ENCODE data around the gene STAT5B.
"Not testable (repeated sequence)": the region's sequence is repeated elsewhere in the genome, so short reads cannot be mapped to it uniquely, and the experiment has no call there.

STAT5B gene

GRCh38 chr17:42306385-42306667, 30.1 kb upstream of the STAT5B start:
- no peak for TF ChIP-seq CTCF (conservative IDR thresholded peaks at IDR 0.05; ENCODE audit: low read depth, low read length)
- no peak overlapping the region for H3K4me3 ChIP-seq (ENCODE audit: low read depth, low read length)
- no peak for DNase-seq (ENCODE audit: low read depth)

GRCh38 chr17:42305543-42306384, 29.6 kb upstream of the STAT5B start:
- DNase-seq (ENCODE audit: low read depth): no peak
- no peak for TF ChIP-seq CTCF (conservative IDR thresholded peaks at IDR 0.05; ENCODE audit: low read depth, low read length)
- H3K4me3 ChIP-seq (ENCODE audit: low read depth, low read length): no peak overlapping the region

- not testable (repeated sequence) for DNase-seq (ENCODE audit: low read depth); H3K4me3 ChIP-seq (ENCODE audit: low read depth, low read length)
Measured at GRCh38 chr17:42305031-42305330, 28.8 kb upstream of the STAT5B start.

DNA sequence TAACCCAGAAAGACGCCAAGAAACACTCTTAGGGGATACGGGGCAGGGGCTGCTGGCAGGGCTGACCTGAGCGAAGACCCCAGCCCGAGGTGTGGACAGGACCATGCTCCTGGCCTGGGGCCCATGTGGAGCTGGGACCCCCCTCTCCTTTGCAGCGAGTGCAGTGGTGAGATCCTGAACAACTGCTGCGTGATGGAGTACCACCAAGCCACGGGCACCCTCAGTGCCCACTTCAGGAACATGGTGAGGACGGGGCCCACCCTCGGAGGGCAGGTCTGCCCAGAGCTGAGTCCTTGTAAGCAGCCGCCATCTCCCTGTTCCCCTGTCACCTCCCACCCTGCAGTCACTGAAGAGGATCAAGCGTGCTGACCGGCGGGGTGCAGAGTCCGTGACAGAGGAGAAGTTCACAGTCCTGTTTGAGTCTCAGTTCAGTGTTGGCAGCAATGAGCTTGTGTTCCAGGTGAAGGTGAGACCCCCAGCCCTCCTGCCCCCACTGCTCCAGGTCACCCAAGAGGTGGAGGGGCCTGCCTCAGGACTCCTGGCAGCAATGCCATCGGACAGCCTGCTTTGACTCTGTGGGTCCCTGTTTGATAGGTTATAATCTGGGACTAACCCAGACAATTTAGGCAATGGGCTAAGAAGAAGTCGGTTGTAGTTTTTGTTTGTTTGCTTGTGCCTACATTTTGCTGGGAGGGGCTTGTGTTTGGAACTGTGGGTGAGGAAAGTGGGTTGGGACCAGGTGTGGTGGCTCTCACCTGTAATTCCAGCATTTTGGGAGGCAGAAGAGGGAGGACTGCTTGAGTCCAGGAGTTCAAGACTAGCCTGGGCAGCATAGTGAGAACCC, 28.2 kb upstream of the STAT5B start:
- no peak for DNase-seq (ENCODE audit: low read depth)
- no peak for TF ChIP-seq CTCF (conservative IDR thresholded peaks at IDR 0.05; ENCODE audit: low read depth, low read length)

GRCh38 chr17:42303694-42304093, 27.5 kb upstream of the STAT5B start:
- DNase-seq (ENCODE audit: low read depth): no peak
- TF ChIP-seq CTCF (conservative IDR thresholded peaks at IDR 0.05; ENCODE audit: low read depth, low read length): no peak
- no peak overlapping the region for H3K4me3 ChIP-seq (ENCODE audit: low read depth, low read length)

More for the DNA sequence above, 28.2 kb upstream of the STAT5B start:
- H3K4me3 ChIP-seq (ENCODE audit: low read depth, low read length): no peak overlapping the region

- H3K4me3 ChIP-seq (ENCODE audit: low read depth, low read length): no peak overlapping the region
- TF ChIP-seq CTCF (conservative IDR thresholded peaks at IDR 0.05; ENCODE audit: low read depth, low read length): no peak
- no peak for DNase-seq (ENCODE audit: low read depth)
Measured at GRCh38 chr17:42301022-42301421, 24.8 kb upstream of the STAT5B start.

- not testable (repeated sequence) for H3K4me3 ChIP-seq (ENCODE audit: low read depth, low read length); DNase-seq (ENCODE audit: low read depth)
Measured at GRCh38 chr17:42299913-42300312, 23.7 kb upstream of the STAT5B start.

DNA sequence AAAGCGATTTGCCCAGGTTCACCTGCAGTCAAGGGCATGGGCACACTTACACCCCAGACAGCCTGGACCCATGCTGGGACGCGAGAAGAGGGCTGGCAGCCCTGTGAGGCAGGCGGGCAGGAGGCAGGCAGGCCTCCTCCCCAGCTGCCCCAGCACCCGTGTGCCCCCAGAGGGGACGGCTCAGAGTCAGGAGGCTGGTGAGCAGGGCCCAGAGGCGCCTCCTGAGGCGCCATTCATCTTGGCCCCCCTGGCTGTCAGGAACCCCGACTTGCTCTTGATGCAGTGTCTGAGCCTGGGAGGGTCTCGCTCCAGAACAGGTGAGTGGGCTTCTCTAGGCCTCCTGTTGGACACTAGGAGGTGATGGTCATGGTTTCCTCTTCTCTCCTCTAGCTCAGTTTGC, 23.2 kb upstream of the STAT5B start:
- DNase-seq (ENCODE audit: low read depth); H3K4me3 ChIP-seq (ENCODE audit: low read depth, low read length): not testable (repeated sequence)

- H3K4me3 ChIP-seq (ENCODE audit: low read depth, low read length): not testable (repeated sequence)
Measured at GRCh38 chr17:42297775-42298174, 21.6 kb upstream of the STAT5B start.

More at GRCh38 chr17:42297775-42298174, 21.6 kb upstream of the STAT5B start:
- not testable (repeated sequence) for DNase-seq (ENCODE audit: low read depth)
